Endothelial cell of umbilical vein (primary cell): Measurements from ENCODE around the gene GSG1L. TPM values are rescaled to one million over a fixed set of nuclear protein-coding genes. Genes with fewer than 3 reads are reported as not detected.
A peak's percentile ranks its signal among the peaks of the same experiment; 100 is the strongest.

Experiments used
- BruUV-seq: library from RNA; stranded (reverse); fragments of 400-500 nt; replicated peaks from 2 replicates; lab custom pipeline; 2021; lab: Mats Ljungman, UMichigan
- CTCF ChIA-PET: fragments of 300-600, 350-600 bp; sonication (Branson Sonifier 250); formaldehyde crosslinking; loops from one replicate; lab custom pipeline; 2021; ENCODE audit warnings: antibody characterized with exemption, inconsistent platforms; lab: Charles Lee
- POLR2A ChIA-PET: fragments of 300-600, 350-600 bp; sonication (Branson Sonifier 250); formaldehyde crosslinking; loops from one replicate; lab custom pipeline; 2021; ENCODE audit warnings: antibody characterized with exemption, inconsistent platforms; lab: Charles Lee
- DNase-seq: peaks from one replicate; pipeline ENCODE4 v3.0.0-alpha.2; 2011; ENCODE audit warnings: low read depth, low spot score
- FAIRE-seq: peaks from 2 replicates; lab custom pipeline; 2011; peaks lifted over from hg19 to GRCh38; lab: Jason Lieb, UNC
- H2AFZ ChIP-seq: 2 replicates; pipeline ENCODE4 v1.6.0; 2012; ENCODE audit warnings: low read depth, low read length, control low read depth, inconsistent platforms
- H3K27ac ChIP-seq: 2 replicates; pipeline ENCODE4 v1.5.1; 2011; ENCODE audit warnings: low read depth, mild to moderate bottlenecking, control low read depth, low read length, moderate library complexity; ENCODE audit not compliant: insufficient read depth
- H3K27me3 ChIP-seq, 2 experiments: 2 replicates each; pipeline versions ENCODE4 v1.6.0 to v1.6.1; 2011; ENCODE audit warnings: low read length in 2 of 2, mixed read lengths in 1 of 2; ENCODE audit not compliant: control insufficient read depth in 2 of 2, insufficient read depth in 2 of 2
- H3K36me3 ChIP-seq, 2 experiments: 2 replicates in 1 of 2; 3 replicates in 1 of 2; pipeline ENCODE4 v1.5.1; 2011; ENCODE audit warnings: low read length in 2 of 2, mild to moderate bottlenecking in 1 of 2, moderate library complexity in 1 of 2; ENCODE audit not compliant: control insufficient read depth in 2 of 2, insufficient read depth in 2 of 2; ENCODE audit errors: extremely low read depth in 1 of 2
- H3K4me1 ChIP-seq: 3 replicates; pipeline ENCODE4 v1.5.1; 2011; ENCODE audit warnings: mild to moderate bottlenecking, low read length; ENCODE audit not compliant: control insufficient read depth, insufficient read depth; ENCODE audit errors: extremely low read depth
- H3K4me2 ChIP-seq: 2 replicates; pipeline ENCODE4 v1.6.1; 2011; ENCODE audit warnings: low read length, control low read depth, mixed read lengths; ENCODE audit not compliant: insufficient read depth
- H3K4me3 ChIP-seq, 3 experiments: fragments of 200-600 bp in 1 of 3; sonication (generic), shearing (Covaris generic) in 1 of 3; replicated peaks in 1 of 3; 2 replicates each; pipeline ENCODE4 v1.5.1; 2011 to 2016; ENCODE audit warnings: control low read depth in 3 of 3, low read length in 3 of 3, mild to moderate bottlenecking in 2 of 3, inconsistent platforms in 1 of 3, low read depth in 1 of 3, moderate library complexity in 1 of 3; ENCODE audit not compliant: insufficient read depth in 1 of 3
- H3K79me2 ChIP-seq: 2 replicates; pipeline ENCODE4 v1.6.0; 2012; ENCODE audit warnings: low read length, inconsistent platforms; ENCODE audit not compliant: control insufficient read depth, insufficient read depth
- H3K9ac ChIP-seq: replicated peaks from 2 replicates; pipeline ENCODE3; 2011; ENCODE audit warnings: low read length, control low read depth; ENCODE audit not compliant: insufficient read depth; ENCODE audit errors: extremely low read depth
- H3K9me1 ChIP-seq: replicated peaks from 3 replicates; pipeline ENCODE4 v1.6.0; 2011; ENCODE audit warnings: mild to moderate bottlenecking, low read length; ENCODE audit not compliant: control insufficient read depth, insufficient read depth; ENCODE audit errors: extremely low read depth
- H3K9me3 ChIP-seq: replicated peaks from 2 replicates; pipeline ENCODE4 v1.5.1; 2012; ENCODE audit warnings: low read length, inconsistent platforms; ENCODE audit not compliant: control insufficient read depth, insufficient read depth
- H4K20me1 ChIP-seq: replicated peaks from 2 replicates; pipeline ENCODE3; 2011; ENCODE audit warnings: mild to moderate bottlenecking, low read length; ENCODE audit not compliant: control insufficient read depth, insufficient read depth; ENCODE audit errors: extremely low read depth
- CTCF ChIP-seq, 2 donors: IDR thresholded peaks; 1 replicate in 1 of 2; 2 replicates in 1 of 2; pipeline ENCODE4 v1.5.1; 2011; ENCODE audit warnings: low read length in 2 of 2, mild to moderate bottlenecking in 2 of 2, moderate library complexity in 2 of 2, control low read depth in 1 of 2, inconsistent platforms in 1 of 2, low read depth in 1 of 2; ENCODE audit not compliant: insufficient read depth in 1 of 2; ENCODE audit errors: extremely low read depth in 1 of 2
- EZH2 ChIP-seq: IDR thresholded peaks from 2 replicates; pipeline ENCODE4 v1.6.1; 2012; ENCODE audit warnings: borderline replicate concordance, low read depth, mild to moderate bottlenecking, moderate library complexity, low read length, inconsistent platforms; ENCODE audit not compliant: severe bottlenecking
- FOS ChIP-seq: IDR thresholded peaks from 2 replicates; pipeline ENCODE4 v1.6.1; 2011; ENCODE audit warnings: mild to moderate bottlenecking, low read length, moderate library complexity, borderline replicate concordance; ENCODE audit not compliant: insufficient read depth
- GATA2 ChIP-seq: IDR thresholded peaks from 2 replicates; pipeline ENCODE4 v1.7.0; 2011; ENCODE audit warnings: low read depth, mild to moderate bottlenecking, moderate library complexity, mixed read lengths, low read length; ENCODE audit not compliant: insufficient read length, insufficient read depth
- MAX ChIP-seq: IDR thresholded peaks from 2 replicates; pipeline ENCODE4 v1.6.1; 2011; ENCODE audit not compliant: insufficient read depth, insufficient read length
- MYC ChIP-seq: IDR thresholded peaks from one replicate; pipeline ENCODE4 v1.6.1; 2011; ENCODE audit warnings: mild to moderate bottlenecking, low read depth, low read length
- dilution Hi-C: fragments of 300-500 bp; cut with MboI; formaldehyde crosslinking; loops from one replicate; pipeline ENCODE4 v1.15.0; 2019; ENCODE audit warnings: low sequenced_read_pairs; ENCODE audit not compliant: extremely low pct_ligation_motif_present
- intact Hi-C: fragments of 100-400 bp; cut with micrococcal nuclease; formaldehyde crosslinking; loops from one replicate; pipeline ENCODE4 v1.10.0; 2022
- polyA plus RNA-seq, 4 experiments: library from polyadenylated mRNA; depleted of rRNA in 3 of 4; stranded (reverse) in 3 of 4; unstranded in 1 of 4; fragments of >200 nt; gene quantifications; 2 replicates each; pipeline versions ENCODE4 v1.2.1 to v1.2.3, GENCODE V29; 2011 to 2012; ENCODE audit warnings: missing spikeins in 1 of 4
- total RNA-seq: library from RNA; stranded (reverse); gene quantifications from 2 replicates; pipeline ENCODE4 v1.2.3, GENCODE V29; 2021

GSG1L gene
- total and polyA plus RNA-seq, 2 donors (not counting 3 experiments of a cell fraction or from before 2014, with no cell fraction given) = 0.06 TPM; not detected in 1

- H3K9me3 ChIP-seq = no peaks in the 10 kb centered on the region
- no peak overlapping the region for H3K27ac ChIP-seq
- no peaks in the 10 kb centered on the region for H3K27me3 ChIP-seq
- no peaks in the 10 kb centered on the region for H3K79me2 ChIP-seq
- CTCF ChIA-PET = no interaction called here
- H3K9ac ChIP-seq = no peak overlapping the region
- intact Hi-C loops = no loop called here
- no peaks in the 10 kb centered on the region for H4K20me1 ChIP-seq
- BruUV-seq = TSS peak; percentile 92
- H3K4me2 ChIP-seq = no peak overlapping the region
- TF ChIP-seq EZH2 (no peak), MYC (no peak), MAX (no peak), GATA2 (no peak), CTCF (IDR thresholded peaks at IDR 0.05; ENCODE audit: extremely low read depth in 1 of 2, insufficient read depth in 1 of 2, low read depth in 1 of 2, low read length in 2 of 2) (no peak), FOS (no peak)
- H3K36me3 ChIP-seq = peaks cover 11 to 49% of the 10 kb centered on the region in 2 experiments
- DNase-seq = no peak
- no peak for FAIRE-seq
- dilution Hi-C loops = no loop called here
- no peaks in the 10 kb centered on the region for H3K4me1 ChIP-seq
- H2AFZ ChIP-seq = no peak overlapping the region
- H3K9me1 ChIP-seq = no peaks in the 10 kb centered on the region
- POLR2A ChIA-PET = no interaction called here
- H3K4me3 ChIP-seq = no peak overlapping the region
Observed at GRCh38 chr16:28098171-28098958, 34.9 kb upstream of the GSG1L start.
